Measurements from ENCODE around the gene TREML2. TPM values are rescaled to one million over a fixed set of nuclear protein-coding genes. Genes with fewer than 3 reads are reported as not detected.

Gene TREML2
- total RNA-seq, 5 donors from 2014 or later (not counting 1 experiment from before 2014, with no cell fraction given): 1.2 to 5.8 (median 3.7) TPM

GRCh38 chr6:41237128-41237527, 36.2 kb upstream of the TREML2 start:
- no peak for DNase-seq
- Histone ChIP-seq H3K4me3 (ENCODE audit: control insufficient read depth in 1 of 2, extremely low read depth in 1 of 2, low read length in 1 of 2) (no peak overlapping the region), H3K27me3 (replicated peaks in 1 of 2; ENCODE audit: control insufficient read depth in 2 of 2, extremely low read depth in 1 of 2, insufficient read depth in 2 of 2, low read length in 1 of 2) (peaks cover 0 to 11% of the 10 kb centered on the region in 2 experiments), H3K4me1 (ENCODE audit: control insufficient read depth in 1 of 2, extremely low read depth in 1 of 2, insufficient read depth in 2 of 2, low read length in 2 of 2) (no peaks in the 10 kb centered on the region), H3K36me3 (ENCODE audit: control insufficient read depth in 2 of 2, extremely low read depth in 1 of 2, insufficient read depth in 1 of 2, low read length in 1 of 2) (no peaks in the 10 kb centered on the region), H3K9me3 (no peaks in the 10 kb centered on the region), H3K27ac (ENCODE audit: low read length) (no peak overlapping the region)
- no peak for ATAC-seq (replicated peaks in 1 of 4)
- no peaks in the 10 kb centered on the region for H3K36me3 Mint-ChIP-seq
- ChIA-PET POLR2A (no interaction called here), CTCF (no interaction called here)
- peaks cover 3 to 6% (median 5%) of the 10 kb centered on the region in 3 donors for H3K4me1 Mint-ChIP-seq
- 87% methylated on average over 4 of the region's 5 CpGs for WGBS (ENCODE audit: insufficient coverage)
- H3K27ac Mint-ChIP-seq: no peak overlapping the region
- H3K9me3 Mint-ChIP-seq: no peaks in the 10 kb centered on the region
- peaks cover 6 to 26% of the 10 kb centered on the region in 2 donors for H3K27me3 Mint-ChIP-seq
- no peak overlapping the region for H3K4me3 Mint-ChIP-seq

GRCh38 chr6:41236276-41236675, 35.3 kb upstream of the TREML2 start:
- DNase-seq (no peak), ATAC-seq (replicated peaks in 1 of 4) (no peak)
- ChIA-PET CTCF (no interaction called here), POLR2A (no interaction called here)
- H3K9me3 Mint-ChIP-seq: no peaks in the 10 kb centered on the region
- H3K36me3 Mint-ChIP-seq: no peaks in the 10 kb centered on the region
- H3K4me1 Mint-ChIP-seq: peaks cover 3 to 6% (median 5%) of the 10 kb centered on the region in 3 donors
- no peak overlapping the region for H3K4me3 ChIP-seq (ENCODE audit: control insufficient read depth in 1 of 2, extremely low read depth in 1 of 2, low read length in 1 of 2)
- no peaks in the 10 kb centered on the region for H3K4me1 ChIP-seq (ENCODE audit: control insufficient read depth in 1 of 2, extremely low read depth in 1 of 2, insufficient read depth in 2 of 2, low read length in 2 of 2)
- no peaks in the 10 kb centered on the region for H3K9me3 ChIP-seq
- no peaks in the 10 kb centered on the region for H3K36me3 ChIP-seq (ENCODE audit: control insufficient read depth in 2 of 2, extremely low read depth in 1 of 2, insufficient read depth in 1 of 2, low read length in 1 of 2)
- no peak overlapping the region for H3K4me3 Mint-ChIP-seq
- no peak overlapping the region for H3K27ac Mint-ChIP-seq
- no peak overlapping the region for H3K27ac ChIP-seq (ENCODE audit: low read length)
- H3K27me3 ChIP-seq (replicated peaks in 1 of 2; ENCODE audit: control insufficient read depth in 2 of 2, extremely low read depth in 1 of 2, insufficient read depth in 2 of 2, low read length in 1 of 2): peaks cover 0 to 11% of the 10 kb centered on the region in 2 experiments
- H3K27me3 Mint-ChIP-seq: peaks cover 6 to 26% of the 10 kb centered on the region in 2 donors
- WGBS (ENCODE audit: insufficient coverage): 100% methylated on average over 2 of the region's 4 CpGs

- Histone ChIP-seq H3K27me3 (replicated peaks in 1 of 2; ENCODE audit: control insufficient read depth in 2 of 2, extremely low read depth in 1 of 2, insufficient read depth in 2 of 2, low read length in 1 of 2) (peaks cover 0 to 26% of the 10 kb centered on the region in 2 experiments), H3K27ac (ENCODE audit: low read length) (no peak overlapping the region), H3K4me1 (ENCODE audit: control insufficient read depth in 1 of 2, extremely low read depth in 1 of 2, insufficient read depth in 2 of 2, low read length in 2 of 2) (no peaks in the 10 kb centered on the region), H3K36me3 (ENCODE audit: control insufficient read depth in 2 of 2, extremely low read depth in 1 of 2, insufficient read depth in 1 of 2, low read length in 1 of 2) (no peaks in the 10 kb centered on the region), H3K9me3 (no peaks in the 10 kb centered on the region), H3K4me3 (ENCODE audit: control insufficient read depth in 1 of 2, extremely low read depth in 1 of 2, low read length in 1 of 2) (no peak overlapping the region)
- Mint-ChIP-seq H3K27ac (no peak overlapping the region), H3K36me3 (no peaks in the 10 kb centered on the region), H3K4me1 (peaks cover 3 to 12% (median 5%) of the 10 kb centered on the region in 3 donors), H3K4me3 (no peak overlapping the region), H3K27me3 (peaks cover 11 to 14% of the 10 kb centered on the region in 2 donors), H3K9me3 (no peaks in the 10 kb centered on the region)
- DNase-seq (no peak), ATAC-seq (replicated peaks in 1 of 4) (no peak)
- ChIA-PET POLR2A (no interaction called here), CTCF (no interaction called here)
- WGBS (ENCODE audit: insufficient coverage): no CpG with 5 or more reads among the region's 6 CpGs
These were observed 31.7 kb upstream of the TREML2 start for GRCh38 chr6:41232667-41233066.

- ATAC-seq (replicated peaks in 1 of 4) (no peak), DNase-seq (no peak)
- Histone ChIP-seq H3K36me3 (ENCODE audit: control insufficient read depth in 2 of 2, extremely low read depth in 1 of 2, insufficient read depth in 1 of 2, low read length in 1 of 2) (no peaks in the 10 kb centered on the region), H3K9me3 (no peaks in the 10 kb centered on the region), H3K27me3 (replicated peaks in 1 of 2; ENCODE audit: control insufficient read depth in 2 of 2, extremely low read depth in 1 of 2, insufficient read depth in 2 of 2, low read length in 1 of 2) (peaks cover 0 to 21% of the 10 kb centered on the region in 2 experiments), H3K27ac (ENCODE audit: low read length) (no peak overlapping the region), H3K4me1 (ENCODE audit: control insufficient read depth in 1 of 2, extremely low read depth in 1 of 2, insufficient read depth in 2 of 2, low read length in 2 of 2) (no peaks in the 10 kb centered on the region), H3K4me3 (ENCODE audit: control insufficient read depth in 1 of 2, extremely low read depth in 1 of 2, low read length in 1 of 2) (no peak overlapping the region)
- Mint-ChIP-seq H3K36me3 (no peaks in the 10 kb centered on the region), H3K27ac (no peak overlapping the region), H3K4me1 (peaks cover 3 to 6% (median 5%) of the 10 kb centered on the region in 3 donors), H3K4me3 (no peak overlapping the region), H3K27me3 (peaks cover 5 to 13% of the 10 kb centered on the region in 2 donors), H3K9me3 (no peaks in the 10 kb centered on the region)
- WGBS (ENCODE audit: insufficient coverage): no CpG with 5 or more reads among the region's 5 CpGs
- ChIA-PET POLR2A (no interaction called here), CTCF (no interaction called here)
These were observed 30.3 kb upstream of the TREML2 start for GRCh38 chr6:41231246-41231645.

GRCh38 chr6:41229721-41230120, 28.8 kb upstream of the TREML2 start:
- no peaks in the 10 kb centered on the region for H3K36me3 ChIP-seq (ENCODE audit: control insufficient read depth in 2 of 2, extremely low read depth in 1 of 2, insufficient read depth in 1 of 2, low read length in 1 of 2)

GRCh38 chr6:41228616-41229015, 27.7 kb upstream of the TREML2 start:
- 80% methylated on average over 4 of the region's 5 CpGs for WGBS (ENCODE audit: insufficient coverage)
- H3K27me3 Mint-ChIP-seq: peaks cover 11 to 18% of the 10 kb centered on the region in 2 donors
- peaks cover 0 to 6% (median 0%) of the 10 kb centered on the region in 3 donors for H3K4me1 Mint-ChIP-seq
- H3K36me3 Mint-ChIP-seq: no peaks in the 10 kb centered on the region
- H3K4me3 Mint-ChIP-seq: no peak overlapping the region
- H3K4me1 ChIP-seq (ENCODE audit: control insufficient read depth in 1 of 2, extremely low read depth in 1 of 2, insufficient read depth in 2 of 2, low read length in 2 of 2): no peaks in the 10 kb centered on the region
- ChIA-PET CTCF (no interaction called here), POLR2A (no interaction called here)
- DNase-seq (peak in 1 of 35 experiments; percentile 6), ATAC-seq (replicated peaks in 1 of 4) (no peak)
- H3K27me3 ChIP-seq (replicated peaks in 1 of 2; ENCODE audit: control insufficient read depth in 2 of 2, extremely low read depth in 1 of 2, insufficient read depth in 2 of 2, low read length in 1 of 2): peaks cover 0 to 21% of the 10 kb centered on the region in 2 experiments
- H3K9me3 ChIP-seq: no peaks in the 10 kb centered on the region
- no peaks in the 10 kb centered on the region for H3K9me3 Mint-ChIP-seq
- H3K27ac ChIP-seq (ENCODE audit: low read length): no peak overlapping the region
- H3K4me3 ChIP-seq (ENCODE audit: control insufficient read depth in 1 of 2, extremely low read depth in 1 of 2, low read length in 1 of 2): no peak overlapping the region
- no peaks in the 10 kb centered on the region for H3K36me3 ChIP-seq (ENCODE audit: control insufficient read depth in 2 of 2, extremely low read depth in 1 of 2, insufficient read depth in 1 of 2, low read length in 1 of 2)
- no peak overlapping the region for H3K27ac Mint-ChIP-seq

More at GRCh38 chr6:41229721-41230120, 28.8 kb upstream of the TREML2 start:
- DNase-seq (no peak), ATAC-seq (replicated peaks in 1 of 4) (no peak)
- peaks cover 11 to 14% of the 10 kb centered on the region in 2 donors for H3K27me3 Mint-ChIP-seq
- no peaks in the 10 kb centered on the region for H3K9me3 Mint-ChIP-seq
- Histone ChIP-seq H3K4me1 (ENCODE audit: control insufficient read depth in 1 of 2, extremely low read depth in 1 of 2, insufficient read depth in 2 of 2, low read length in 2 of 2) (no peaks in the 10 kb centered on the region), H3K27ac (ENCODE audit: low read length) (no peak overlapping the region), H3K9me3 (no peaks in the 10 kb centered on the region), H3K4me3 (ENCODE audit: control insufficient read depth in 1 of 2, extremely low read depth in 1 of 2, low read length in 1 of 2) (no peak overlapping the region), H3K27me3 (replicated peaks in 1 of 2; ENCODE audit: control insufficient read depth in 2 of 2, extremely low read depth in 1 of 2, insufficient read depth in 2 of 2, low read length in 1 of 2) (peaks cover 0 to 21% of the 10 kb centered on the region in 2 experiments)
- H3K4me3 Mint-ChIP-seq: no peak overlapping the region
- H3K27ac Mint-ChIP-seq: no peak overlapping the region
- no peaks in the 10 kb centered on the region for H3K36me3 Mint-ChIP-seq
- CTCF ChIA-PET: no interaction called here
- POLR2A ChIA-PET: no interaction called here
- peaks cover 0 to 6% (median 1%) of the 10 kb centered on the region in 3 donors for H3K4me1 Mint-ChIP-seq
- 79% methylated on average over 4 of the region's 4 CpGs for WGBS (ENCODE audit: insufficient coverage)

GRCh38 chr6:41228096-41228495, 27.1 kb upstream of the TREML2 start, which contains the start of gene TREML4:
Gene TREML4, plus strand, starts transcription at chr6:41228349. Its CDS starts 79 bp downstream, at chr6:41228428.
- Mint-ChIP-seq H3K27ac (no peak within 1 kb of the TSS), H3K36me3 (no peaks in the 10 kb centered on the region), H3K27me3 (peaks cover 11 to 18% of the 10 kb centered on the region in 2 donors), H3K4me1 (peaks cover 0 to 6% (median 0%) of the 10 kb centered on the region in 3 donors), H3K4me3 (no peak within 1 kb of the TSS), H3K9me3 (no peaks in the 10 kb centered on the region)
- no peaks in the 10 kb centered on the region for H3K4me1 ChIP-seq (ENCODE audit: control insufficient read depth in 1 of 2, extremely low read depth in 1 of 2, insufficient read depth in 2 of 2, low read length in 2 of 2)
- H3K9me3 ChIP-seq: no peaks in the 10 kb centered on the region
- H3K27ac ChIP-seq (ENCODE audit: low read length): no peak within 1 kb of the TSS
- ChIA-PET POLR2A (no interaction called here), CTCF (no interaction called here)
- peaks cover 0 to 23% of the 10 kb centered on the region in 2 experiments for H3K27me3 ChIP-seq (replicated peaks in 1 of 2; ENCODE audit: control insufficient read depth in 2 of 2, extremely low read depth in 1 of 2, insufficient read depth in 2 of 2, low read length in 1 of 2)
- no peak within 1 kb of the TSS for H3K4me3 ChIP-seq (ENCODE audit: control insufficient read depth in 1 of 2, extremely low read depth in 1 of 2, low read length in 1 of 2)
- ATAC-seq (replicated peaks in 1 of 4): no peak
- no CpG with 5 or more reads among the region's 5 CpGs for WGBS (ENCODE audit: insufficient coverage)
- DNase-seq: no peak
- no peaks in the 10 kb centered on the region for H3K36me3 ChIP-seq (ENCODE audit: control insufficient read depth in 2 of 2, extremely low read depth in 1 of 2, insufficient read depth in 1 of 2, low read length in 1 of 2)

Measured in T-cell (primary cell).